Activated CD4-positive, alpha-beta T cell treated with anti-CD3 and anti-CD28 coated beads, Interleukin-2, amount 50 U/mL, for 48 hours (primary cell): Measurements from ENCODE around the gene KCNH4.
A peak's percentile ranks its signal among the peaks of the same experiment; 100 is the strongest.
"Not testable (repeated sequence)": the region's sequence is repeated elsewhere in the genome, so short reads cannot be mapped to it uniquely, and the experiment has no call there.

Experiments used
- DNase-seq, 2 experiments: peaks; one replicate each; pipeline ENCODE4 v3.0.0-alpha.2; 2020

KCNH4 gene

DNA sequence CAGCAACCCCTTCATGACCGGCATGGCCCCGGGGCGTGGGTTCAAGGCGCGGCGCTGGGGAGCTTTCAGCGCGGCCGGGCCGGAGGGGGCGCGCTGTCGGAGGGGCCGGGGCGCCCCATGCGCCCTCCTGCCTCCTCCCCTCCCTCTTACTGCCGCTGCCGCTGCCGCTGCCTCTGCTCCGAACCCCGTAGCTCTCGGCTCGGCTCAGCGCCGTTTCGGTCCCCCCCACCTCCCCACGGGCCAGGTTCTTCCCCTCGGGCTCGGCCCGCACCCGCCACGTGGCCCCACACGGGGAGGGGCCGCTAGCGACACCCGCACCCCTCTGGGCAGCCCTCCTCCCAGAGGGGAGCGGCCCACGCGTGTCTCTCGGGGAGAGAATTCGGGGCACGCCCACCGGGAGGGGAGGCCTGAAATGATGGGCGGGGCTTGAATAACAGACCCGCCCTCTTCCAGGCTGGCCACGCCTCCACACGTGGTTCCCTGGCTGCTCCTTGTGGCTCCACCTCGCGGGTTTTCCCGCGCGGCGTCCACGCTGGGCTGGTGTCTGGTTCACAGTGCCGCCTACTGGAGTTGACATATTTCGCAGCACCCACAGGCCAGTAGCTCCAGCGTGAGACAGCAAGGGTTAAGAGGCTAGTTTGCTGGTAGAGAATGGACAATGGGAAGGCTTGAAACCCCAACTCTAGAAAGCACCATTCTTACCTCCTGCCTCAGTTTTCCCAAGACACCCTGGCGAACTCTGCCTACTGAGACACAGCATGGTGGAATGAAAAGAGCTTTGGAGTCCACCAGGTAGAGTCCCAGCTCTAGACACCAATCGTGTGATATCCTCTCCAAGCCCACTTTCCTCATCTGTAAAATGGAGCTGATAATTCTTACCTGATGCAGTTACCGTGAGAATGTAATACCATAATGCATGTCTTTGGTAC, at the start of gene KCNH4:
TSS of gene KCNH4 (minus strand) at position 221 of the 929 bp plus-strand sequence. CDS start at position 24, 197 bp downstream.
- DNase-seq: peak; percentile 92 to 94

DNA sequence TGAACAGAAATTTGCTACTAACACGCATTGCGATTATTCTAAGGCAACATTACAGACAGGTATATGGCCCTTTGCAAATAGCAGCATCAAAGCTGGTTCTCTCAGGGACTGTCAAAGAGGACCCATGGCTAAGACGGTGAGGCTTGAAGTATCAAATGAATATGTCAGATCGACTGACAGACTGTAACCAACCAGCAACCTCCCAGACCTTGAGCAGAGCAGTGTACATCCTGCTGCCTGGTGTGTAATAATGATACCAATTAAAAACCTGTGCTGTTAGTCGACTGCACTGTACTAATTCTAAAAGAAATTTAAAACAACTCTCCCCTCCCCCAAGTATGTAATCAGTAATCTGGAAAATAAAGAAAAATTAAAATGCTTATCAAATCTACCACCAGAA, 49.3 kb upstream of the KCNH4 start:
- DNase-seq: peak in 1 of 2 experiments; percentile 14

DNA sequence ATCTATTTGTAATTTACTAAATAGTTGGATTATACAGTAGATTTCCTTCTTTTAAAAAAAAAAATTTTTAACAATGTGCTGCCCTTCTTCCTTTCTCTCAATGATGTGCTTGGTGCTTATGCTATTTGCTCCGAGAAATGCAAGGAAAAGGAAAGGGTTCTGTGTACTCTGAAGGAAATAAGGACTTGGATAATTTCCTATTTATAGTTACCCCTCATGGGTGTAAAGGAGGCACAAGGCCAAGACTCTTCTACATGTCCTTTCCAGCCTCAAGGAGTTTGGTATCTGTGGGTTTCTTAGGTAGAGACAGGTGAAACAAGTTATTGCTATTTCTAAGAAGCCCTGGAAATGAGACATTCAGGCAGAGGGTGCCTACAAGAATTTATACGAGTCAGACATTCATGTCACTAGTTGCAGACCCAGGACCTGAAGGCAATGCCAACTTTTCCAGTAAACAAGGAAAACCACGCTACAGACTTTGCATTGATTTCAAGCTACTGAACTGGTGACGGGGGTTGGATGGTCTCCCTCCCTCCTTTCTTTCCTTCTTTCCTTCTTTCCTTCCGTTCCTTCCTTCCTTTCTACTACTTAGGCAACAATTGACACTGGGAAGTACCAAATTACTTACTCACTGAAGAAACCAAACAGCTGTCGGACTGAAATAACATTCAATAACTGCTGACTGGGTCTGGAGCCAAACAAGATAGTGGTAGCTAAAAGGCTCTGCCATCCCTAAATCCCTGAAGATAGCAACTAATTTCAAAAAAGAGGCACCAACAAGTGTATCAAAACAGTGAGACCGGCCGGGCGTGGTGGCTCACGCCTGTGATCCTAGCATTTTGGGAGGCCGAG, 47.1 kb upstream of the KCNH4 start:
- DNase-seq: no peak

DNA sequence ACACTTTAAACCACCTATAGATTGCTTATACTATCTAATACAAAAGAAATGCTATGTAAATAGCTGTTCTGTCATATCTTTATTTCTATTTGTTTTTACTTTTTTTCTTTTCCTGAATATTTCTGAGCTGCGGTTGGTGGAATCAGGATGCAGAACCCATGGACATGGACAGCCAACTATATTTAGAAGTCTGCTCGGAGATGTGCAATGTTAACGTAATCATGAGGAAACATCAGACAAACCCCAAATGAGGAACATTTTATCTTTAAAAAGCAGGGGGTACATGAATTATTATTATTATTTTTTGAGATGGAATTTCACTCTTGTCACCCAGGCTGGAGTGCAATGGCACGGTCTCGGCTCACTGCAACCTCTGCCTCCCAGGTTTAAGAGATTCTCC, 44.7 kb upstream of the KCNH4 start:
- no peak for DNase-seq

DNA sequence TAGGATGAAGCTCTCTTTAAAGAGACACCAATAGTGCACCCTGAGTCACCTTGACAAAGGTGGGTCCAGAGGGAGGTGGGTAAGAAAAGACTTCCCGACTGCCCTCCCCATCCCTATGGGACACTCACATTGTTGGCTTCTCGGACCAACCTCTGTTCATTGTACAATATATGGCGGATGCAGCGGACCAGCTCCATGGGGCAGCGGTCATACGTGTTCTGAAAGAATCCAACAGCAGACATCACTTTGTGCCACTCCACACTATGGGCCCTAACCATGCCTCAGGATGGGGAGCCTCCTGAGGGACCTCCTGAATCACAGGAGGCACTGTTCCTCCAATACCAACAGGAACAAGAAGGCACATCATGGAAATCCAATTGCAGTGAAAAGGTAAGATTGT, 43.7 kb upstream of the KCNH4 start:
- DNase-seq: no peak

DNA sequence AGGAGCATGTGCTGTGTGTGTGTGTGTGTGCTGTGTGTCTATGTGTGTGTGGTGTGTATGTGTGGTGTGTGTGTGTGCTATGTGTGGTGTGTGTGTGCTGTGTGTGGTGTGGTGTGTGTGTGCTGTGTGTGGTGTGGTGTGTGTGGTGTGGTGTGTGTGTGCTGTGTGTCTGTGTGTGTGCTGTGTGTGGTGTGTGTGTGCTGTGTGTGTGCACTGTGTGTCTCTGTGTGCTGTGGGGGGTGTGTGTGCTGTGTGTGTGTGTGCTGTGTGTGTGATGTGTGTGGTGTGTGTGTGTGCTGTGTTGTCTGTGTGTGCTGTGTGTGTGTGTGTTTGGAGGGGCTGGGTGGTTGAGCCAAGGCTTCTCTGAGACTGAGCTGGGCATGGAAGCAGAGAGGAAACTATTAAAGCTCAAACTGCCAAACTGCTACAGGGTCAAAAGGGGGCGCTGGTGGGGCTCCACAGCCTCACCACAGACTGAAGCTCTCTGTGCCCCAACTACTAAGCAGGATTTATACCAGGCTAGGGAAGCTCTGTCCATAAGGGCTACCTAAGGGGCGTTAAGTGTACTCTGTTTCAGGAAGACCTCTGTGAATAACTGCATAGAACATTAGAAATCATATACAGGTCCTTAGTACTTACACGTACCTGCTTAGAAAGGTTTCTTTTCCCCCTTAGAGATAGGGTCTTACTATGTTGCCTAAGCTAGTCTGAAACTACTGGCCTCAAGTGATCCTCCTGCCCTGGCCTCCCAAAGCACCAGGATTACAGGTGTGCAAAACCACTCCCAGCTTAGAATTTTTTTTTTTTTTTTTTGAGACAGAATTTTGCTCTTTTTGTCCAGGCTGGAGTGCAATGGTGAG, 41.2 kb upstream of the KCNH4 start:
- DNase-seq: peak; percentile 47 to 57

DNA sequence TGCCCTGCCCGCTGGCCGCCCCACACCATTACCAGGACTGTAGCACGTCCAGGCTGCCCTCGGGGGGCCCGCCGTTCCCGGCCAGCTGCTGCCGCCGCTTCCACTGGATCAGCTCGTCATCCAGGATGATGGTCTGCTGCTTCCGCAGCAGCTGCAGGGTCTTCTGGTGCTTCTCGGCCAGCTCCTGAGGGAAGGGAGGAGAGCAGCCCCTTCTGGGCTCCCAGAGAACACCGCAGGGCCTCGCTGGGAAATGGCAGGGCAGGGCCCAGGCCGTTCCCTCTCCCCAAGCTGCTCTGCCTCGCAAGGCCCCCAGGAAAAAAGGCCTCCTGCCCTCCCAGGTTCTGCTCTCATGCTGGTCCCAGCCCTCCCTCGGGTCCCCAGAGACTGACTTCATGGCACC, 38.3 kb upstream of the KCNH4 start:
- DNase-seq: not testable (repeated sequence)

DNA sequence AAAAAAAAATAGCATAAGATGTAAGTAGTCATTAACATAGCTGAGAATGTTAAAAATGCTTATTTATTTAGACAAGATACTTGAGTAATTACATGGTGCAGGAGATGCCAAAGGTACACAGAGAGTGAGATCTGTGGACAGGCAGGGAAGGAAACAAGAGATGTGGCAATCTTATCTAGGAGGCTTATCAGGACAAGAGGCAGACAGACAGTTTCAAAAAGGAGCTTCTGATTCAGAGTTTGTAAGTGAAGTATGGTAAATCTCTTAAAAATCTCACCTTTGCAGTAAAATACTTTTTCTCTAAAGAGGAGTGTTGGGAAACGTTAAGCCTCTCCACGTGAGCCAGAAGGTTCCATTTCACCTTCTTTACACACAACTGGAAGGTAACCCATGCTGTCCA, 33.2 kb upstream of the KCNH4 start:
- no peak for DNase-seq

DNA sequence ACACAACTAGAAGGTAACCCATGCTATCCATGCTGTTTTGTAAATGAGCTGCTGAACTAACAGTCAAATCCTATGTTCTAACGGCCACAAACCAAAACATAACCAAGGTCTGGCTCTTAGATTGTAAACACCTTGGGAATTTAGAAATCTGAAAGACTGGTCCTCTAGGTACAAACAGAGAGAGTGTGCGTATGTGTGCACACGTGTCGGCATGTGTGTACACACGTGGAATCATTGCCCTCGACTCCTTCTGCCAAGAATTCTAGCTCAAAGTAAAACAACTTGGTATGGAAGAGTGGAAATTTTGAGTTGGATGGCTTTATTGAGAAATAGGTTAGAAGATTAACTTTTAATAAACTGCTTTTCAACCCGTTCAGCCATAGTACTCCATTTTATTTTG, 31.4 kb upstream of the KCNH4 start:
- no peak for DNase-seq

DNA sequence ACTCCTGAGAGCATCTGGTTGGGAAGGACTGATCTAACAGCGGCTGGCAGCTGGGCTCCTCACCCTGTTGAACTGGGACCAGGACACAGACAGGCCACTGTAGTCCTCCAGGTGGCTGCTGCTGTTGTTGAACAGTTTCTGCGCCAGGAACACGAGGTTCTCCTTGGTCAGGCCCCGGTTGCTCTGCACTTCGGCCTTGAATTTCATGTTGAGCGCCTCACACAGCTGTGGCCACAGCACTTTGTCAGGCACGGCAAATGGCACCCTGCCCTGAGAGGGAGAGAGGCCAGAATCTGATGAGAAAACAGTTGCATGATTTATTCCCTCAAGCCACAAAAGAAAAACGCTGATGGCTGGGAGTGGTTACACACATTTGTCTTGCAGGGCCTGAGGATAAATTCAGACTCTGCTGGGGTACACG, 31.0 kb upstream of the KCNH4 start:
- not testable (repeated sequence) for DNase-seq

DNA sequence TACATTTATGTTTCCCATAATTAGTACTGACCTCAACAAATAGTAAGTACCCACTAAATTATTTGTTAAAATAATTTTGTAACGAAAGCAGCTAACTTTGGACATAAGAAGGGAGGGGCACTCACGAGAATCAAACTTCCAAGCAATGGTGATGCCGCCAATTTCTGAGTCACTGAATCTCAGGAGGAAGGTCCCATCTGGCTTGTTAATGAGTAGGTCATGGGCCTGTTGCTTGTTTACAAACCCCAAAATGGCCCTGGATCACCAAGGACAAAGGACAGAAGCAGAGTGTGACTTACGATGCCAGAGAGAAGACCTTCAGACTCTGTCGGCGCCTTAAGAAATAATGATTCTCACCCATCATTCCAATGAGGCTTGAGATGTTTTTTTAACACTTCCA, 29.1 kb upstream of the KCNH4 start:
- DNase-seq: no peak

DNA sequence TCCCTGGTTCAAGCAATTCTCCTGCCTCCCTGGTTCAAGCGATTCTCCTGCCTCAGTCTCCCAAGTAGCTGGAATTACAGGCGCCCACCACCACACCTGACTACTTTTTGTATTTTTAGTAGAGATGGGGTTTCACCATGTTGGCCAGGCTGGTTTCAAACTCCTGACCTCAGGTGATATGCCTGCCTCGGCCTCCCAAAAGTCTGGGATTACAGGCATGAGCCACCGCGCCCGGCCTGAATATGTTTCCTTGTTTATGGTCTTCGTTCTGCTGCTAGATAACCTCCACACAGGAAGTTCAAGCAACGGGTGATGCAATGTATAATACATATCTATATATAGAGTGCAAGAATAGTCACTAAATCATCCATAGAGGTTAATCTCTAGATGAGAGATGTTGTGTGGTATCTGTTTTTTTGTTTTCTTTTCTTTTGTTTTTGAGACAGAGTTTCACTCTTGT, 25.2 kb upstream of the KCNH4 start:
- DNase-seq: not testable (repeated sequence)

DNA sequence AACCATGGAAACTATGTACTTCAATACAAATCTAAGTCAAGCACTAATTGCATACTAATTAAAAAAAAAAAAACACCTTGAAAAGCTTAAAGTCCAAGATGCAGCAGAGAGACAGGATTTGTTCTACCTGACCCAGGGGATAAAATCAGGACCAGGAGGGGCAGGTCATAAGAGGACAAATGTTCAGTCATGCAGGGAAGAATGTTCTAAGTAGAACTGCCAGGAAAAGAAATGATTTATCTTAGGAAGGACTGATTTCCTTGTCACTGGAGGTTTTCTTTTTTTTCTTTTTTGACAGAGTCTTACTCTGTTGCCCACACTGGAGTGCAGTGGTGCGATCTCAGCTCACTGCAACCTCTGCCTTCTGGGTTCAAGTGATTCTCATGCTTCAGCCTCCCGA, 22.4 kb upstream of the KCNH4 start:
- DNase-seq: no peak

DNA sequence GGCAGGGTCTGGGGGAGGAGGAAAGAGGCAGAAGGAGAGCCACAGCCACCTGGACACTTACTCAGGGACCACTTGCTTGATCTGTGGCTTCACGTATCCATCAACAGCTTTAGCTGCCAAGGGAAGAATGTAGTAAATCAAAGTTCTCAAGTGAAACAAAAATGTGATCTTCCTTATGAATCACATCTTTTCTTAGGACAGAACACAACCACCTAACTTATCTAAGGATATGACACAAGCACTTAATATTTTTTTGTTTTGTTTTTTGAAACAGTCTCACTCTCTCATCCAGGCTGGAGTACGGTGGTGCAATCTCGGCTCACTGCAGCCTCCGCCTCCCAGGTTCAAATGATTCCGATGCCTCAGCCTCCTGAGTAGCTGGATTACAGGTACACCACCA, 21.8 kb upstream of the KCNH4 start:
- no peak for DNase-seq

DNA sequence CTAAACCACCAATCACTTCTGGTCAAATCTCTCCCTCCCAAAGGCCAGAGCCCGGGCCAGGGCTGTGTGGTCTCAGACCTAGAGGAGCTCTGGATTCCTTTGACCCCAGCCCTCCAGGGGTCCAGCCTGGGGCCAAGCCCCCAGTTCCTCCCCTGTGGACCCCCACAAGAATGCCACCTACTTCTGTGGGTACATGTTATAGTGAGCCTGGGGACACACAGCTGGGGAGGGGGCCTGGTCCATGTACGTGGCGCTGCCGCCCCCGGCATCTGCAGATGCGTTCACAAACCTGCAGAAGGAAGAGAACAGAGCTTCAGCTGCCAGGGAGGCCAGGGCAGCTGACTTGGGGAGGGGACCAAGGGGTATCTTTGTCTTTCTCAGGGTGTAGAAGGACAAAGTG, 21.2 kb upstream of the KCNH4 start:
- DNase-seq: no peak

DNA sequence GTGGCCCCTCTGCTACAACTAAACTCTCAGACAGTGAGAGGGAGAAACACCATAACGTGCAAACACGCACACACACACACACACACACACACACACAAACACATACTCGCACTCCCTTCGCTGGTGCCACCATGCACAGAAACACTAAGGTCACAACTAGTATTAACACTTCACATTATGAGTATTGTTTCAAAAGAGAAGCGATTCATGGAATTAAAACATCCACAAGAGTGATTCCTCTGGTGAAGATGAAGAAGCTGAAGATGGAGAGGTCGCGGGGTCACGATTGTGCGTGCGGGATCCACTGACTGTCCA, 20.5 kb upstream of the KCNH4 start:
- no peak for DNase-seq

DNA sequence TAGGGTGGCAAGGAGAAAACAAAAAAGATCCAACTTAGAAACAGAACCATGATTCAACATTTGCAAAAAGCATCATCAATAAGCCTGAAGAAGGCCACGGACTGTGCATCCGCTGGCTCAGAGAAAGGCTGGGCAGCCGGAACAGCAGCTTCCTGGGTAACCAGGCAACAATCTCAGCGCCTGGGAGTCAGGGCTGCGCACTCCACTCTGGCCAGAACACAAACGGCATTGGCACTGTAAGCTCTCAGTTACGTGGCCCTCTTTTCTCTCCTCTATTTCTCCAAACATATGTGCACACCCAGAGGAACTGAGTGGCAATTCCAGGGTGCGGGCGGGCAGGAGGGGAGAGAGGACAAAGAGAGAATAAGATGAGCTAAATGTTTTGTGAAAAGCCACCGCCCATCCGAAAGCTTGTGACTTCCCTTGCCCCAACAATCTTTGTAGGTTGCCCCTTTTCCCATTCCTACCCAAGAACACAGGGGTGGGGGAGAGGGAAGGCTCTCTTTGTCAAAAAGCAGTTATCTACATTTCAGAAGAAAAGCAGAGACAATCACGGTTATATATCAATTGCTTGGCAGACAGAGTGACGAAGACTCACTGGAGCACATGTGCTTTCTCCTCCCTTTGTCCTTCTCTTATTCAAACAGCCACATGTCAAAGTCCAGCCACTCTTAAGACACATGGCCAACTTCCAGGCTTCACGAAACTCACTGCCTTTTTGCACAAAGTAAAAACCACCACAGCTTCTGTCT, 19.9 kb upstream of the KCNH4 start:
- DNase-seq: no peak

DNA sequence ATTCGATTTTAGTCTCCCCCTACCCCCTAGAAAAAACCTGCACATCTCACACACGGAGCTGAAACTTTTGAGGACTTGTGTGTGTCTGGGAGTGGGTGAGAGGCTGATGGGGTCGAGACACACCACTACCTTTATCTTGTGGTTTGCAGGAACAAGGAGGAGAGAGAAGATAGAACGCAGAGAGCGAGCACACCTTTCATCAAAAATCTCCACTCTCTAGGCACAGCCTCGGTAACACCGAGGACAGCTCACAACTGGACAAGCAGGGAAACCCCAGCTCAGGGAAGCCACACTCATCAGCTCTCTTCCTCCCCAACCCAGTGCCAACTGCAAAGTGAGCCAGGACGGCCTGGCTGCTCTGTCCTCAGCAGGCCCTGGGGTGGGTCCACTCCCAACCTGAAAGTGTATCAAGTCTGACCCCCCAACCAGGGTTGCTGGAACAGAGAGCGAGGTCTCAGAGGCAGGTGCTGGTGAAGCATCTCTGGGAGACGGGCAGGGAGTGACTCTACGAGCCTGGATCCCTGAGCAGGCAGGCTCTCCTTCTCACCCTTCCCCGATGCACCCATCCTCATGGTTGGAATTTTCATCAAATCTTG, 18.6 kb upstream of the KCNH4 start:
- no peak for DNase-seq

DNA sequence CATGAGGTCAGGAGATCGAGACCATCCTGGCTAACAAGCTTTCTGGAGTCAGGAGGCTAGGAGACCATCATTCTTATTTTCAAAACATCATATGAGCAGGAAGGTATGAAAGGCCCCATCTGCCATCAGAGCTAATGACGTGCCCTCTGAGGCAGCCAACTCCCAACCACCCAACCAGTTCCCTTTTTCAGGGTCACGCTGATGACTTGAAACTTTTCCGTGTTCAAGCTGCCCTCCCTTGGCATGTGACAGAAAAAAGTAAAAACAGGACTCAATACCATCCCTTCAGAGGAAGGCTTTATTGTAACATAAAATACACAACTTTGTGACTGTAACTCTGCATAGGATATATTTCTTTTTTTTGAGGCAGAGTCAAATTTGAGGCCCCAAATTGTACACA, 18.0 kb upstream of the KCNH4 start:
- DNase-seq: no peak

DNA sequence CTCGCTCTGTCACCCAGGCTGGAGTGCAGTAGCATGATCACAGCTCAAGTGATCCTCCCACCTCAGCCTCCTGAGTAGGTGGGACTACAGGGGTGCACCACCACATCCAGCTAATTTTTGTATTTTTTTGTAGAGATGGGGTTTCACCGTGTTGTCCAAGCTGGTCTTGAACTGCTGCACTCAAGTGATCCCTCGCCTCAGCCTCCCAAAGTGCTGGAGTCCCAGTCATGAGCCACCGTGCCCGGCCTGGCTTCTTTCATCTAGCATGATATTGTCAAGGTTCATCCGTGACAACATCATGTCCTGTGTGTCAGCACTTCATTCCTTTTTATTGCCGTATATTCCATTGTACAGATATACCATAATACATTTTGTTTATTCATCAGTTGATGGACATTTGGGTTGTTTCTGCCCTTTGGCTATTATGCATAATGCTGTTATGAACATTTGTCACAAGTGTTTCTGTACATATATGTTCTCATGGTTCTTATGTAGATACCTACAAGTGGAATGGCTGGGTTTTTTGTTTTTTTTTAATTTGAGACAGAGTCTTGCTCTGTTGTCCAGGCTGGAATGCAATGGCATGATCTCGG, 16.7 kb upstream of the KCNH4 start:
- no peak for DNase-seq
